KMS-11 (cell line): Measurements from ENCODE around the gene ZNF646.

Source experiments
- H2AFZ ChIP-seq: fragments of 200-600 bp; sonication (generic); 2 replicates; pipeline ENCODE4 v1.6.1; 2016; ENCODE audit warnings: antibody characterized with exemption, mixed run types, low read depth
- H3K27ac ChIP-seq: fragments of 200-600 bp; sonication (generic); 2 replicates; pipeline ENCODE4 v1.6.1; 2016; ENCODE audit warnings: mild to moderate bottlenecking, mixed run types
- H3K27me3 ChIP-seq: fragments of 200-600 bp; sonication (generic); 2 replicates; pipeline ENCODE4 v1.6.1; 2017; ENCODE audit warnings: mild to moderate bottlenecking, low read depth, mixed run types, moderate library complexity; ENCODE audit not compliant: insufficient read depth
- H3K36me3 ChIP-seq: fragments of 200-600 bp; sonication (generic); 2 replicates; pipeline ENCODE4 v1.6.1; 2017; ENCODE audit warnings: mild to moderate bottlenecking, mixed run types; ENCODE audit not compliant: insufficient read depth
- H3K4me1 ChIP-seq: fragments of 200-600 bp; sonication (generic); 2 replicates; pipeline ENCODE4 v1.6.1; 2016; ENCODE audit warnings: mild to moderate bottlenecking, low read depth, mixed run types; ENCODE audit not compliant: poor library complexity, severe bottlenecking
- H3K4me2 ChIP-seq: fragments of 200-600 bp; sonication (generic); 2 replicates; pipeline ENCODE4 v1.7.0; 2016; ENCODE audit warnings: mild to moderate bottlenecking, mixed run types
- H3K4me3 ChIP-seq: fragments of 200-600 bp; sonication (generic); IDR thresholded peaks from 2 replicates; pipeline ENCODE4 v1.6.1; 2017; ENCODE audit warnings: low read depth, low read length, mixed read lengths; ENCODE audit not compliant: insufficient read depth
- H3K79me2 ChIP-seq: fragments of 200-600 bp; sonication (generic); 2 replicates; pipeline ENCODE4 v1.6.1; 2016; ENCODE audit warnings: low read depth, mixed run types; ENCODE audit not compliant: insufficient read depth
- H3K9ac ChIP-seq: fragments of 200-600 bp; sonication (generic); 2 replicates; pipeline ENCODE4 v1.6.1; 2016; ENCODE audit warnings: mild to moderate bottlenecking, mixed run types
- H4K20me1 ChIP-seq: fragments of 200-600 bp; sonication (generic); 2 replicates; pipeline ENCODE4 v1.6.1; 2016; ENCODE audit warnings: mild to moderate bottlenecking, mixed run types; ENCODE audit not compliant: insufficient read depth
- CTCF ChIP-seq: fragments of 200-600 bp; sonication (generic); conservative IDR thresholded peaks from 2 replicates; pipeline ENCODE4 v1.6.1; 2017; ENCODE audit warnings: low read depth, mild to moderate bottlenecking, antibody characterized with exemption, low read length, moderate library complexity, mixed read lengths

ZNF646 gene

GRCh38 chr16:31067342-31067741 is 6.9 kb upstream of the ZNF646 start:
- no peak overlapping the region for H3K4me3 ChIP-seq
- H2AFZ ChIP-seq = no peak overlapping the region
- peaks cover 43% of the 10 kb centered on the region; the same call in 1 of the 2 replicates for H3K79me2 ChIP-seq
- no peaks in the 10 kb centered on the region for H3K27me3 ChIP-seq
- H4K20me1 ChIP-seq = 0 out of 2 replicates have a peak, but pooled peaks cover 8% of the 10 kb centered on the region
- H3K4me2 ChIP-seq = no peak overlapping the region
- no peak overlapping the region for H3K27ac ChIP-seq
- peaks cover 15% of the 10 kb centered on the region for H3K4me1 ChIP-seq
- H3K9ac ChIP-seq = no peak overlapping the region
- no peak for TF ChIP-seq CTCF
- no peaks in the 10 kb centered on the region for H3K36me3 ChIP-seq

- H3K9ac ChIP-seq = no peak overlapping the region; the same call in 1 of the 2 replicates
- TF ChIP-seq CTCF = no peak
- 0 out of 2 replicates have a peak, but pooled peaks cover 1% of the 10 kb centered on the region for H4K20me1 ChIP-seq
- no peak overlapping the region for H3K4me3 ChIP-seq
- H3K4me2 ChIP-seq = peak overlapping the region; percentile 75
- H3K79me2 ChIP-seq = peaks cover 65% of the 10 kb centered on the region
- no peaks in the 10 kb centered on the region for H3K27me3 ChIP-seq
- H3K36me3 ChIP-seq = no peaks in the 10 kb centered on the region; the same call in 1 of the 2 replicates
- no peak overlapping the region for H2AFZ ChIP-seq
- H3K4me1 ChIP-seq = peaks cover 25% of the 10 kb centered on the region
- peak overlapping the region; percentile 70; the same call in 1 of the 2 replicates for H3K27ac ChIP-seq
Observed at GRCh38 chr16:31071861-31072260, 2.4 kb upstream of the ZNF646 start.

GRCh38 chr16:31072540-31073141 is 1.6 kb upstream of the ZNF646 start:
- no peak overlapping the region for H3K4me3 ChIP-seq
- TF ChIP-seq CTCF = no peak
- H3K4me2 ChIP-seq = peak overlapping the region; percentile 75
- H3K36me3 ChIP-seq = no peaks in the 10 kb centered on the region; the same call in 1 of the 2 replicates
- H4K20me1 ChIP-seq = no peaks in the 10 kb centered on the region
- H3K27ac ChIP-seq = peak overlapping the region; percentile 70
- H3K79me2 ChIP-seq = peaks cover 73% of the 10 kb centered on the region
- H3K27me3 ChIP-seq = no peaks in the 10 kb centered on the region
- peak overlapping the region; percentile 81 for H3K9ac ChIP-seq
- peak overlapping the region; percentile 90 for H2AFZ ChIP-seq
- H3K4me1 ChIP-seq = peaks cover 25% of the 10 kb centered on the region

GRCh38 chr16:31073142-31073969 is 866 bp upstream of the ZNF646 start:
- H3K4me1 ChIP-seq = peaks cover 25% of the 10 kb centered on the region
- no peak overlapping the region for H3K4me3 ChIP-seq
- H4K20me1 ChIP-seq = no peaks in the 10 kb centered on the region
- no peak for TF ChIP-seq CTCF
- peaks cover 80% of the 10 kb centered on the region for H3K79me2 ChIP-seq
- H3K36me3 ChIP-seq = no peaks in the 10 kb centered on the region; the same call in 1 of the 2 replicates
- H3K4me2 ChIP-seq = peak overlapping the region; percentile 75
- H2AFZ ChIP-seq = peak overlapping the region; percentile 90
- peak overlapping the region; percentile 70 for H3K27ac ChIP-seq
- H3K27me3 ChIP-seq = no peaks in the 10 kb centered on the region
- H3K9ac ChIP-seq = peak overlapping the region; percentile 81
